ENCODE measurements around the gene LIPN.
A peak's percentile ranks its signal among the peaks of the same experiment; 100 is the strongest.

The LIPN gene

DNA sequence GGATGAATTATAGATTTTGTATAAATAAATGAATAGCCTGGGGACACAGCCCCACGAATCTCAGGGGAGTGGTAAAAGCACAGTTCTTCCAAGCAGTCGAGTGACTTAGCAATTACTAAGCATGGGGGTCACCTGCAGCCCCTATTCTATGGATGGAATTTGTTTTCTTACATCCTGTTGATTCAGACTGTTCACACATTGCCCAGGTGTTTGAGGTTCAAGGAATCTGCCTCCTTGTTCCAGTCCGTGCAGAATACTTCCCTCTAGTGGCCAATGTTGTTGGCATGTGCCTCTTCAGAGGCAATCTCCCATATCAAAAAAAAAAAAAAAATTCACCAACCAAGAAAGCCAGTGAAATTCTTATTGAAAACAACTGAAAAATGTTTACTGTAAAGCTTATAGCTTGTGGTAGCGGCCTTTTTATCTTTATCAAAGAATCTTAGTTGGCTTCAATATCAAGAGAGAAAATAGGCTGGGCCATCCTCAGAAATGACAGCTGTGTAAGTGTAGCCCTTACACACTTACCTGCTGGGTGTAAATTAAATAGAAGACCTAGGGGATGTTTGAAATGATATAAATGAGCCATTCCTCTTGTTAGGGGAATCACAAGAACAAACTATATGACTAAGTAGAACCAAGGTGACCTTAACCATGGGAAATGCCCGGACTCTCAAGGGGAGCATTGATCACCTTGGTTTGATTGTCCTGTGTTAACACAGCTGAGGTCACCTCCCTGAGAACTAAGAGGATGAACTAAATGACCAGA, 50.6 kb downstream of the LIPN start:
- peak; percentile 67 for DNase-seq
- in situ Hi-C loops (cut with MboI; ENCODE audit: low pct_unique_long_range_greater_than_20kb, low sequenced_read_pairs): no loop called here

GRCh38 chr10:88813200-88813599, 53.4 kb downstream of the LIPN start:
- in situ Hi-C loops (cut with MboI; ENCODE audit: low pct_unique_long_range_greater_than_20kb, low sequenced_read_pairs): no loop called here
- DNase-seq: no peak

GRCh38 chr10:88819290-88819689, 59.5 kb downstream of the LIPN start:
- no peak for DNase-seq
- in situ Hi-C loops (cut with MboI; ENCODE audit: low pct_unique_long_range_greater_than_20kb, low sequenced_read_pairs): no loop called here

GRCh38 chr10:88820748-88821401, 61.1 kb downstream of the LIPN start:
- DNase-seq: no peak
- in situ Hi-C loops (cut with MboI; ENCODE audit: low pct_unique_long_range_greater_than_20kb, low sequenced_read_pairs): no loop called here

DNA sequence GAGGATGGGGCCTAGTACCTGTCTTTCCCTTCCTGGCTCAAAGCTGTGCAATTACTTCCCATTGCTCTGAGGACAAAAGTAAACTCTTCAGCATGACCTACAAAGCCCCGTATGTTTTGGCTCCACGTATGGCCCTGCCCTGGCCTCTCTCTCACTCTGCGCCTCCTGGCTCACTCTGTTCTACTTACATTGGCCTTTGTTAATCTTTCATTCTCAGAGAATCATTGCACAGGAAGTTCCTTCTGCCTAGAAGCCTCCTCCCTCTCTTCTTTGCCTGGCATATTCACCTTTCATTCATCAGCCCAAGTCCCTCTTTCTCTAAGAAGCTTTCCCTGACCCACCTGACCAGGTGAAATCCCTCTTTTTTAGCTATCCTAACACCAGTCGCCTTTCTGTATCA, 66.6 kb downstream of the LIPN start:
- no peak for DNase-seq
- in situ Hi-C loops (cut with MboI; ENCODE audit: low pct_unique_long_range_greater_than_20kb, low sequenced_read_pairs): no loop called here

DNA sequence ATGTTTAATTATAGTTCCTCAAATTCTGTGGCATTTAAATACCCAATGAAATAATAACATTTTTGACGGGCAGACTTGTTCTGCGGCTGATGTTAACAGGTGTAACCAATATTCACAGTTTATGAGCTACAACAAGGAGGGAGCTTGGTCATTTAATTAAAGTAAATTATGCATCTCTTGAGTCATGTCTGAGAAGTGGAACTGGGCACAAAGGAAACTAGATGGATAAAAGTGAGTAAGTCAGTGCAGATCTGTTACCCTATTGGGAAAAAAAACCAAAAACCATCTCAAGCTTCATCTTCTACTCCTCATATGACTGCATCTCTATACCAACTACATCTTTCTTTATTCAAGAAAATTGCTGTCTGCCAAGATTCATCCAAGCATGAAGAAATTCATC, 67.9 kb downstream of the LIPN start:
- in situ Hi-C loops (cut with MboI; ENCODE audit: low pct_unique_long_range_greater_than_20kb, low sequenced_read_pairs): no loop called here
- no peak for DNase-seq

- no peak for DNase-seq
- in situ Hi-C loops (cut with MboI; ENCODE audit: low pct_unique_long_range_greater_than_20kb, low sequenced_read_pairs): no loop called here
Measured at GRCh38 chr10:88828310-88828709, 68.5 kb downstream of the LIPN start.

All from KBM-7 (cell line).